Astrocyte (in vitro differentiated cells and primary cell): Measurements from ENCODE around the gene BRD4. TPM values are rescaled to one million over a fixed set of nuclear protein-coding genes. Genes with fewer than 3 reads are reported as not detected.

Experiments used
- DNase-seq: peaks from one replicate; pipeline ENCODE4 v3.0.0-alpha.2; 2010; ENCODE audit warnings: low read depth
- FAIRE-seq: peaks from 2 replicates; lab custom pipeline; 2011; peaks lifted over from hg19 to GRCh38; lab: Jason Lieb, UNC
- H2AFZ ChIP-seq: 2 replicates; pipeline ENCODE4 v1.6.0; 2012; ENCODE audit warnings: low read depth, low read length, inconsistent platforms
- H3K27ac ChIP-seq: 2 replicates; pipeline ENCODE4 v1.5.1; 2011; ENCODE audit warnings: low read depth, low read length, inconsistent platforms
- H3K27me3 ChIP-seq: 2 replicates; pipeline ENCODE4 v1.6.0; 2011; ENCODE audit warnings: low read length, inconsistent platforms; ENCODE audit not compliant: insufficient read depth
- H3K36me3 ChIP-seq: 2 replicates; pipeline ENCODE4 v1.5.1; 2011; ENCODE audit warnings: low read length, inconsistent platforms; ENCODE audit not compliant: insufficient read depth
- H3K4me1 ChIP-seq: 2 replicates; pipeline ENCODE4 v1.5.1; 2011; ENCODE audit warnings: low read length, inconsistent platforms; ENCODE audit not compliant: insufficient read depth
- H3K4me2 ChIP-seq: 2 replicates; pipeline ENCODE4 v1.6.0; 2012; ENCODE audit warnings: low read length, inconsistent platforms
- H3K4me3 ChIP-seq: 2 replicates; pipeline ENCODE4 v1.5.1; 2011; ENCODE audit warnings: low read depth, mild to moderate bottlenecking, low read length, inconsistent platforms; ENCODE audit not compliant: insufficient read depth
- H3K79me2 ChIP-seq: 2 replicates; pipeline ENCODE4 v1.6.0; 2012; ENCODE audit warnings: mild to moderate bottlenecking, low read length, inconsistent platforms; ENCODE audit not compliant: insufficient read depth
- H3K9ac ChIP-seq: 2 replicates; pipeline ENCODE4 v1.6.0; 2012; ENCODE audit warnings: mild to moderate bottlenecking, low read length, inconsistent platforms
- H3K9me3 ChIP-seq: 2 replicates; pipeline ENCODE4 v1.5.1; 2012; ENCODE audit warnings: low read depth, mild to moderate bottlenecking, low read length, inconsistent platforms; ENCODE audit not compliant: insufficient read depth
- H4K20me1 ChIP-seq: 2 replicates; pipeline ENCODE4 v1.6.0; 2012; ENCODE audit warnings: low read length, inconsistent platforms; ENCODE audit not compliant: insufficient read depth
- H3K27ac Mint-ChIP-seq: one replicate; pipeline ENCODE4 v1.8.0; 2021; ENCODE audit warnings: mild to moderate bottlenecking, mixed read lengths; ENCODE audit not compliant: unreplicated experiment
- H3K27me3 Mint-ChIP-seq: one replicate; pipeline ENCODE4 v1.8.0; 2021; ENCODE audit warnings: low read depth, mixed read lengths; ENCODE audit not compliant: unreplicated experiment
- H3K36me3 Mint-ChIP-seq: one replicate; pipeline ENCODE4 v1.8.0; 2021; ENCODE audit warnings: low read depth, mixed read lengths; ENCODE audit not compliant: unreplicated experiment
- H3K4me1 Mint-ChIP-seq: one replicate; pipeline ENCODE4 v1.8.0; 2021; ENCODE audit warnings: low read depth, mixed read lengths; ENCODE audit not compliant: unreplicated experiment
- H3K4me3 Mint-ChIP-seq: one replicate; pipeline ENCODE4 v1.8.0; 2021; ENCODE audit warnings: mild to moderate bottlenecking, moderate library complexity, mixed read lengths; ENCODE audit not compliant: unreplicated experiment
- H3K9me3 Mint-ChIP-seq: one replicate; pipeline ENCODE4 v1.8.0; 2021; ENCODE audit warnings: mild to moderate bottlenecking, mixed read lengths; ENCODE audit not compliant: unreplicated experiment
- CTCF ChIP-seq: IDR thresholded peaks from 2 replicates; pipeline ENCODE4 v1.5.1; 2011; ENCODE audit warnings: low read depth, mild to moderate bottlenecking, inconsistent platforms, low read length, moderate library complexity; ENCODE audit not compliant: insufficient read depth
- EZH2 ChIP-seq: IDR thresholded peaks from 2 replicates; pipeline ENCODE4 v1.6.1; 2012; ENCODE audit warnings: mild to moderate bottlenecking, low read length, inconsistent platforms; ENCODE audit not compliant: insufficient read depth
- total RNA-seq: library from RNA; stranded (reverse); gene quantifications from 2 replicates; pipeline ENCODE4 v1.2.1, GENCODE V29; 2021

Gene BRD4
- total RNA-seq, 1 donor from 2014 or later, result 128 TPM

GRCh38 chr19:15248648-15249527 is 83.5 kb downstream of the BRD4 start:
- Histone ChIP-seq H3K27me3 (no peaks in the 10 kb centered on the region), H3K4me2 (peak overlapping the region; percentile 84), H3K4me1 (peaks cover 59% of the 10 kb centered on the region), H3K9me3 (no peaks in the 10 kb centered on the region), H3K36me3 (peaks cover 13% of the 10 kb centered on the region), H3K9ac (peak overlapping the region; percentile 89), H3K27ac (peak overlapping the region; percentile 99), H2AFZ (no peak overlapping the region), H3K4me3 (peak overlapping the region; percentile 31), H3K79me2 (peaks cover 72% of the 10 kb centered on the region), H4K20me1 (peaks cover 86% of the 10 kb centered on the region)
- FAIRE-seq, result peak; percentile 84
- no peaks in the 10 kb centered on the region for H3K27me3 Mint-ChIP-seq
- peak overlapping the region; percentile 94 for H3K27ac Mint-ChIP-seq
- DNase-seq, result peak; percentile 82
- H3K9me3 Mint-ChIP-seq, result no peaks in the 10 kb centered on the region
- no peak for TF ChIP-seq CTCF
- no peak for TF ChIP-seq EZH2
- peak overlapping the region; percentile 34 for H3K4me3 Mint-ChIP-seq
- H3K36me3 Mint-ChIP-seq, result peaks cover 13% of the 10 kb centered on the region
- H3K4me1 Mint-ChIP-seq, result peaks cover 61% of the 10 kb centered on the region

- H3K4me1 Mint-ChIP-seq, result peaks cover 65% of the 10 kb centered on the region
- H4K20me1 ChIP-seq, result peaks cover 84% of the 10 kb centered on the region
- H3K27ac Mint-ChIP-seq, result peak overlapping the region; percentile 94
- no peak for FAIRE-seq
- H3K4me3 ChIP-seq, result no peak overlapping the region
- peaks cover 15% of the 10 kb centered on the region for H3K36me3 ChIP-seq
- H3K9me3 ChIP-seq, result no peaks in the 10 kb centered on the region
- no peaks in the 10 kb centered on the region for H3K9me3 Mint-ChIP-seq
- H3K9ac ChIP-seq, result peak overlapping the region; percentile 89
- no peak for DNase-seq
- TF ChIP-seq CTCF, result no peak
- no peak for TF ChIP-seq EZH2
- peaks cover 68% of the 10 kb centered on the region for H3K79me2 ChIP-seq
- no peaks in the 10 kb centered on the region for H3K27me3 ChIP-seq
- peak overlapping the region; percentile 99 for H3K27ac ChIP-seq
- no peaks in the 10 kb centered on the region for H3K27me3 Mint-ChIP-seq
- no peak overlapping the region for H2AFZ ChIP-seq
- peak overlapping the region; percentile 84 for H3K4me2 ChIP-seq
- peak overlapping the region; percentile 34 for H3K4me3 Mint-ChIP-seq
- H3K36me3 Mint-ChIP-seq, result peaks cover 13% of the 10 kb centered on the region
- H3K4me1 ChIP-seq, result peaks cover 56% of the 10 kb centered on the region
Measured at GRCh38 chr19:15248106-15248505, 84.2 kb downstream of the BRD4 start.
